CD1c-positive myeloid dendritic cell (primary cell): ENCODE results near the gene SPATA2L.
"Not testable (repeated sequence)": the region's sequence is repeated elsewhere in the genome, so short reads cannot be mapped to it uniquely, and the experiment has no call there.

ENCODE experiments used
- DNase-seq: peaks from one replicate; pipeline ENCODE4 v3.0.0-alpha.2; 2016; ENCODE audit errors: extremely low spot score

SPATA2L gene

DNA sequence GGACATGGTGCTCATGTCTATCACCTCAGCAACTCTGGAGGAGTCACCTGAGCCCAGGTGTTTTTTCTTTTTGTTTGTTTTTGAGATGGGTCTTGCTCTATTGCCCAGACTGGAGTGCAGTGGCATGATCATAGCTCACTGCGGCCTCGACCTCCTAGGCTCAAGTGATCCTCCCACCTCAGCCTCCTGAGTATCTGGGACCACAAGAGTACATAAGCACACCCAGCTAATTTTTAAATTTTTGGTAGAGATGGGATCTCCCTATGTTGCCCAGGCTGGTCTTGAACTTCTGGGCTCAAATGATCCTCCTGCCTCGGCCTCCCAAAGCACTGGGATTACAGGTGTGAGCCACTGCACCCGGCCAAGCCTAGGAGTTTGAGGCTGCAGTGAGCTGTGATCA lies 11.9 kb downstream of the SPATA2L start:
- not testable (repeated sequence) for DNase-seq

DNA sequence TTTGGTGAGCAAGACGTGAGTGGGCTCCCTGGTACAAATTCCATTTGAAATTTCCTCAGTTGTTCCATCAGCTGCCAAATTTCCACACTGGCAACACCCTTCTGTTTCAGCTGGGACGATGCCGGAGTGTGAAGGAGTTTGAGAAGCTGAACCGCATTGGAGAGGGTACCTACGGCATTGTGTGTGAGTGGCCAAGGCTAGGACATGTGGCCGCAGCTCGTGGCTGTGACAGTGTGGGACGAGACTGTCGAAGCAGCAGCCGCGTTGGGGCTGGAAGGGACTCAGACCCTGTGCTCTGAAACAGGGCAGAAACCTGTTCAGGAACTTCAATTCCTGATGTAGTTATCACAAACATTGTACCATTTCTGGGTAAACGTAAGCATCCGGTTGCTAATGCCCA lies 12.4 kb downstream of the SPATA2L start:
- DNase-seq = no peak

DNA sequence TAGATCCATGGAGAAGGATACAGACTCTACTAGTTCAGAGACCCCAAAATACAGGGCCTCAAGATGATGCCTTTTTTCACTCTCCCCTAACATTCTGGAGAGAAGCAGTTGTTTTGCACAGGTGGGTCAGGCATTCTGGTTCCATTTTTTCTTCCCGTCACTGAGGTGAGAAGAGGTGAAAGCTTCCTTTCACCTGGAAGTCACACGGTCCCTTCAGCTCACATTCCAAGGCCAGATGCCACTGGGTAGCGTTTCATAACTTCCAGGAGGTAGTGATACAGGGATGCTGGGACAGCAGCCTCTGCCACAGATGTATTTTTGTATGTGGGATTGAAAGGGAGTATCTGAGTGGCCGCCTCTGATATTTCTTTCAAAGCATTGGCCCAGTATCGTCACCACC lies 13.1 kb downstream of the SPATA2L start:
- DNase-seq = no peak

DNA sequence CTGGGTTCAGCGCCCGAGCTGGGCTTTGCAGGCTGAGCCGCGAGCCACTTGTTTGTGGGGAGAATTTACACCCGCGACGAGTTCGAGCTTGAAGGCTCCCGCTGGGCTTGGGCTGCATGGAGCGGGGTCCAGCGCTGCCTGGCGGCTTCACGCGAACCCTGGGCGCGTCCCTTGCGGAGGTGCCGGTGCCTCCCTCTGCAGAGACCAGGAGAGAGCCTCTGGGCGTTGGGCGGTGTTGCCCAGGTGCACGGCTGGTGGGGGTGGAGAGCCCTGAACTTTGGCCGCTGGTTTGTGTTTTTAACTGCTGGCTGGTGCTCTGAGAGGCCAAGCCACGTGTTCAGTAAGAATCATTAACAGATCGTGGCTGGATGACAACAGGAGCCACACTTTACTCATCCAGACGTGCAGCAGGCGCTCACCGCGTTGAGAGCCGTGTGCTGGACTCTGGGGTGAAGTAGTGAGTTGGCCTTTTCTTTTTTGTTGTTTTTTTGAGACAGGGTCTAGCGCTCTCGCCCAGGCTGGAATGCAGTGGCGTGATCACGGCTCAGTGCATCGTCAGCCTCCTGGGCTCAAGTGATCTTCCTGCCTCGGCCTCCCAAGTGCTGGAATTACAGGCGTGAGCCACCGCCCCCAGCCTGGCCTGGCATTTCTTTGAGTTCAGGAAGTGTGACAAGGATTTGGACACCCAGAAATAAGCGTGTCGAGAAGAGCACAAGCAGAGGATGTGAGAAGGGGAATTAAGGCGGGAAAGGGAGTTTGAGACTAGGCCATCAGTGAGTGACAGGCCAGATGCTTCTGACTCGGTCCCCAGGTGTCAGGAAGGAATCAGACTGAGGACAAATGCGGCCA lies 14.2 kb downstream of the SPATA2L start:
- DNase-seq = no peak

DNA sequence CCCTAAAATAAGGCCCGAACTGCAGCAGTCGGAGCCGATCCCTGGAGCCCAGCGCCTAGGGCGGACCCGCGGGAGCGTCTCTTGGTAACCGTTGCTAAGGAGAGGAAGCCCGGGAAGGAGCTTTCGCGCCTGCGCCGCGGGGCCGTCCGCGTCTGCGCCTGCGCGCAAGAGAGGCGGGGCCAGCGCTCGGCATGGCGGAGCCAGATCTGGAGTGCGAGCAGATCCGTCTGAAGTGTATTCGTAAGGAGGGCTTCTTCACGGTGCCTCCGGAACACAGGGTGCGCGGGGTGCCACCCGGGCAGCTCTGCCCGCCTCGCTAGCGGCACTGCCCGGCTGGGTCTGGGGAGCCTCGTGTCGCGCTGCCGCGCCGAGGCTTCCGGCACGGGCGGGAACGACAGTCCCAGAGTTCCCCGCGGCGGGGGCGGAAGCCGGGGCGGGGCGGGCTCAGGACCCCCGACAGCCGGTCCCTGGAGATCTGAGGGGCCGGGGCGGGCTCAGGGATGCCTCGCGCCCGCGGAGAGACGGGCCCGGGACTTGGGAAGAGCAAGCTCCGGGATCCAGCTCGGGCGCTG lies 14.9 kb downstream of the SPATA2L start, which contains the start of gene CDK10:
CDK10 (plus strand) TSS at position 170 of the 572 bp plus-strand sequence; CDS start at position 192, 22 bp downstream.
- DNase-seq = peak; percentile 97

DNA sequence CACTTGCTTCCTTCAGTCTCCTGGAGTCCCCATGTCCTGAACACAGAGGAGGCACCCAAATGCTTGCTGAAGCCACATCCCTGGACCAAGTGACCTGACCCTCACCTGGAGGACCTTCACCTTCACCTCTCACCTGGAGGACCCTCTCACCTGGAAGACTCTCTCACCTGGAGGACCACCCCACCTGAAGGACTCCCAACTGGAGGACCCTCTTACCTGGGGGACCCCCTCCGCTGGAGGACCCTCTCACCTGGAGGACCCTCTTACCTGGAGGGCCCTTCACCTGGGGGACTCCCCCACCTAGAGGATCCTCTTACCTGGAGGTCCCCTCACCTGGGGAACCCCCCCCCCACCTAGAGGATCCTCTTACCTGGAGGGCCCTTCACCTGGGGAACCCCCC lies 15.6 kb downstream of the SPATA2L start:
- DNase-seq = no peak

DNA sequence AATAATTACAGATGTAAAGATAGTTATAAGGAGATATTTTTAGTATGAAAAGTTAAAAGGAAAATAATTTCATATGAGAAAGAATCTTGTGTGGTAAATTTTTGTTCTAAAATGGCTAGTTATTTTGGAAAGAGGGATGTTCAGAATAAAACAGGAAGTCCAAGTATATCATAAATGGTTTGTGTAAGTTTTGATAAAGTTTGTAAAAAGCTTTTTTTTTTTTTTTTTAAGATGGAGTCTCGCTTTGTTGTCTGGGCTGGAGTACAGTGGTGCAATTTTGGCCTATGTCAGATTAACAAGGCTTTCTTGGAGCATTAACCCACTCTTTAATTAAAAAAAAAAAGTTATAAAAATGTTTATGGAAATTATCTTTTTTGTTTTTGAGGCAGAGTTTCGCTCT lies 23.2 kb downstream of the SPATA2L start:
- DNase-seq = no peak

DNA sequence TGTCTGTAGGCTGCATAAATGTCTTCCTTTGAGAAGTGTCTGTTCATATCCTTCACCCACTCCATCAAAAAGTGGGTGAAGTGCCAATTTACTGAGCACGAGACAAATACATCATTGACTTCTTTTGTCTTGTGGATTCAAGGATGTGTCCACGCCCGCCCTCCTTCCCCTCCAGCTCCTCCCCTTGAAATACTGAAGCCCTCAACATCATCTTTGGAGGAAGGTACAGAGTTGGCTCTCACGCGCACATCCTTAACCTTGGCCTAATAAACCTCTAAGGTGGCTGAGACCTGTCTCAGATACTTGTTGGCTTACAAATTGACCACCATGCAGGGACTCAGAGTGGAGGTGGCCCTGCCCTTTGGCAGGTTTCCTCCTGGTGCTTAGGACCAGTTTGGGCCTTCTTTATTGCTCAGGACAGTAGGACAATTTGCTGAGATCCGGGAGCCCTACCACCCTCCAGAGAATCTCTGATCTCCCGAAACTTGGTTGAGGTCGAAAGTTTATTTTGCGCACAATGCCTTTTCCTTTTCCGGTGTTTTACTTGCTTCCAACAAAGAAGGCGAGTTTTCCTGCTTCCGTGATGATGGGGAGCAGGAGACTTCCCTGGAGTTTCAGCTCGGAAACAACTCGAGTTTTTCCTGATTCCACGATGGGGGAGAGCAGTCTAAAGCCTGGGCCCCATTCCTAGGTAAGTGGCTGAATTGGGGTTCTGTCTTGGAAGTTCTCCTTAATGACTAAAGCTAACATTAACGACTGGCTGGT lies 29.1 kb downstream of the SPATA2L start:
- no peak for DNase-seq

DNA sequence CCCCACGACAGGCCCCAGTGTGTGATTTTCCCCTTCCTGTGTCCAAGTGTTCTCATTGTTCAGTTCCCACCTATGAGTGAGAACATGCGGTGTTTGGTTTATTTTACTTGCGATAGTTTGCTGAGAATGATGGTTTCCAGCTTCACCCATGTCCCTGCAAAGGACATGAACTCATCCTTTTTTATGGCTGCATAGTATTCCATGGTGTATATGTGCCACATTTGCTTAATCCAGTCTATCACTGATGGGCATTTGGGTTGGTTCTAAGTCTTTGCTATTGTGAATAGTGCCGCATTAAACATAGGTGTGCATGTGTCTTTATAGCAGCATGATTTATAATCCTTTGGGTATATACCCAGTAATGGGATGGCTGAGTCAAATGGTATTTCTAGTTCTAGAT lies 29.9 kb downstream of the SPATA2L start:
- not testable (repeated sequence) for DNase-seq

DNA sequence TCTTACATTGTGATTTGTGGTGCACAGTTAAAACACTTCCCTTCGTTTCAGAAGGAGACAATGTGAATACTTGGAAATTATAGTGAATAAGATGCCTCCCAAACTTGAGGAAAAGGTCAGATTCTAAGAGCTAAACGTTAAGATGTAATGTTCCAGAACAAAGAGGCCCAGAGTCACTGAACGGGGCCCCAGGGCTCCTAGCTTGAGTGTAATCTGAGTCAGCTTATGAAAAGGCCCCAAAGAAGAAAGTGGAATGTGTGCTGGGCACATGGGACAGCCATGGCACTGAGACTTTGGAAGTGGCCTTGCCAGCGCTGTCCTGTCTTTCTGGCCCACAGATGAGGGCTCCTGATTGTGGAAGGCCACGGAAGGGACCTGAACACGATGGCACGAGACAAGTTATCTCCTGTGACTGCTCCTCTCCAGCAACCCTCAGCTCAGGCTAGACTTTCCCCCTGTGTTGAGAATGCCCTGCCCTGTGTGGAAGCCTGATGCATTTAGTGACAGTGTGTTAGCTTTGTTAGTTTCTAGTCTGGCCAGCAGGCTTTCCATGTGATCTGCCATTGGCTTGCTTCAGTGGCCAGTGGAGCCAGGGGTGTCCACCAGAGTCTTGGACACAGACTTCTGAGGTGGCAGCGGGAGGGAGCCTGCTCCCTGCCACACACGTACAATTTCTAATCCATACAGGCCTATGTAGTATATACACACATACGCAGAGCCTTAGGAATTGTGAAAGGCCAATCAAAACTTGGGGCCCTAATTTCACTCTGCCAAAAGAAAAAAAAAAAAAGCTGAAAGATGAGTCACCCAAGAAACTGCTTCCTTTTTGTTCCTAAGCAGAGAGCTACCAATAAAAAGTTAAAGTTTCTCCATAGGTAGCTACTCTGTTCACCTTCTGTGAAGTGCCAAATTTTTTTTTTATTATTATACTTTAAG lies 30.7 kb downstream of the SPATA2L start:
- no peak for DNase-seq

DNA sequence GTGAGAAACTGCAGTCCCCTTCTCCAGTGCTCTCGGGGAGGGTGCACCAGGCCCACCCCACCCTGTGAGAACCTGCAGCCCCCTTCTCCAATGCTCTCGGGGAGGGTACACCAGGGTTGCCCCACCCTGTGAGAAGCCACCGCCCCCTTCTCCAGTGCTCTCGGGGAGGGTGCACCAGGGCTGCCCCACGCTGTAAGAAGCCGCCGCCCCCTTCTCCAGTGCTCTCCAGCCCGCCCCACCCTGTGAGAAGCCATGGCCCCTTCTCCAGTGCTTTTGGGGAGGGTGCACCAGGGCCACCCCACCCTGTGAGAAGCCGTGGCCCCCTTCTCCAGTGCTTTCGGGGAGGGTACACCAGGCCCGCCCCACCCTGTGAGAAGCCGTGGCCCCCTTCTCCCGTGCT lies 31.8 kb downstream of the SPATA2L start:
- no peak for DNase-seq

DNA sequence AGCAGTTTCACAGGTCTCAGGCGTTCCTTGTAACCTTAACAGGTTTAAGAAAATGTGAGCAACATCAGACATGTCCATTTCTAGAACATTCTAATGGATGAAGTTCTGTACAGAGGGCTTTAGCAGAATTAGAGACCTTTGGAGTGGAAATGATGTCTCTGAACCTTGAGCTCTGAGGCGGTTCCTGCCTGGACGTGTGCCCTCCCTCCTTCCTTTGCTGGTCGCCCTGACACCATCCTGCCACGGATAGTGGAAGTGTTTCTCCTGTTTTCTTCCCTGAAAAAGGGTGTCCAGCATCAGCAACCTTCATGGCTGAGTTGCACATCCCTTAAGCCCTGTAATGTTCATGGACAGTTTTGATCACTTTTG lies 32.7 kb downstream of the SPATA2L start:
- no peak for DNase-seq

DNA sequence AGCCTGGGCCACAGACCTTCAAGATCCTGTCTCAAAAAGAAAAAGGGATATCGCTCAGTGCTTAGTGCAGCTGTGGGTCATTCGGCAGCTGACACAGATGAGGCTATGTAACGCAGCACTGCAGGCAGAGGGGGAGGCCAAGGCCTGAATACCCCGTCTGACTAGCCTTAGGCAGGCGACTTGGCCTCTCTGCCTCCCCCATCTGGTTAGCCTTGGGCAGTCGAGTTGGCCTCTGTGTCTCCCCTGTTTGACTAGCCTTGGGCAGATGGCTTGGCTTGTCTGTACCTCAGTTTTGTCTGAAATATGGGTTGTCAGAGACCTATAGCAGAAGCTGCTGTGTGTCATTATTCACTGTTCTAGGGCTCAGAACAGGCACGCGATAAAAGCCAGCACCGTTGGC lies 33.9 kb downstream of the SPATA2L start:
- DNase-seq = no peak

DNA sequence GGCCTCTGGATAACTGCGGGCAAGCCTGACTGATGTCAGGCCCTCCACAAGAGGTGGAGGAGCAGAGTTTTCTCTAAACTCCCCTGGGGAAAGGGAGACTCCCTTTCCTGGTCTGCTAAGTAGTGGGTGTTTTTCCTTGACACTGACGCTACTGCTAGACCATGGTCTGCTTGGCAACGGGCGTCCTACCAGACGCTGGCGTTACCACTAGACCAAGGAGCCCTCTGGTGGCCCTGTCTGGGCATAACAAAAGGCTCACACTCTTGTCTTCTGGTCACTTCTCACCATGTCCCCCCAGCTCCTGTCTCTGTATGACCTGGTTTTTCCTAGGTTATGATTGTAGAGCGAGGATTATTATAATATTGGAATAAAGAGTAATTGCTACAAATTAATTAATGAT lies 34.5 kb downstream of the SPATA2L start:
- not testable (repeated sequence) for DNase-seq

DNA sequence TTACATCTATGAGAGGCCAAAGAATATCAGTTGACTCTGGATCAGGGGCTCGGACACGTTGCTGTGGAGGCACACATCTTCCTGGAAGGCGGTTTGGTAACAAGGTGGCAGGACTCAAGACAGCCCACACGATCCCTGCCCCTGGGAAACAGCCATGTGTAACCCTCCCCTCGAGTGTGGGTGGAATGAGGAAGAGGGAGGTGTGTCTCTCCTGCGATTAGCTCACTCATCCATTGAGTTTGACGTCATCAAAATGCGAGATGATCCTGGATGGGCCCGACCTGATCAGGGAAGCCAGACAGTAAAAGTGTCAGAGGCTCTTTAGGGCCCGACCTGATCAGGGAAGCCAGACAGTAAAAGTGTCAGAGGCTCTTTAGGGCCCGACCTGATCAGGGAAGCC lies 37.3 kb downstream of the SPATA2L start:
- DNase-seq = not testable (repeated sequence)

DNA sequence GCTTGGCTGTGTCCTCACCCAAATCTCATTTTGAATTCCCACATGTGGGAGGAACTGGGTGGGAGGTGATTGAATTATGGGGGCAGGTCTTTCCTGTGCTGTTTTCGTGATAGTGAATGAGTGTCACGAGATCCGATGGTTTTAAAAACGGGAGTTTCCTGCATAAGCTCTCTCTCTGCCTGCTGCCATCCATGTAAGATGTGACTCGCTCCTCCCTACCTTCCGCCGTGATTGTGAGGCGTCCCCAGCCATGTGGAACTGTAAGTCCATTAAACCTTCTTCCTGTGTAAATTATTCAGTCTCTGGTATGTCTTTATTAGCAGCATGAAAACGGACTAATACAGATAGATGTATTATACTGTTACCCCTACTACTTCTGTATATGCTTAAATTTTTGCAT lies 40.3 kb downstream of the SPATA2L start:
- DNase-seq = no peak

DNA sequence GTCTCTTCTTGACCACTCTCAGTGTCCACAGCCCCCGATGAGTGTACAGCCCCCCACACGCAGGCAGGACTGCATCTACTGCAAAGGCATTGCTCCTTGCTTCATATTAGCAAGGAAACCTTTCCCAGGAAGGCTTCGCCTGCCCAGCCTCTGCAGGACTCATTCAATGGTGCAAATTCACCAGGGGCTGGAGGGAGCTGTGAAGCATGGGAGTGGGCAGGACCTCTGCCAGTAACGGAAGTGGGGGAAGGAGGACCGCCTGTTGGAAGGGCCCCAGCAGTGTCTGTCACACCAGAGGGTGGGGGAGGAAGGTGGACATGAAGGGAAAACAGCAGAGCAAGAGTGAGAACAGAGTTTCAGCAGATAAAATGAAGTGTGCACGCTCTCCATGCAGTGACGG lies 41.4 kb downstream of the SPATA2L start:
- DNase-seq = no peak

DNA sequence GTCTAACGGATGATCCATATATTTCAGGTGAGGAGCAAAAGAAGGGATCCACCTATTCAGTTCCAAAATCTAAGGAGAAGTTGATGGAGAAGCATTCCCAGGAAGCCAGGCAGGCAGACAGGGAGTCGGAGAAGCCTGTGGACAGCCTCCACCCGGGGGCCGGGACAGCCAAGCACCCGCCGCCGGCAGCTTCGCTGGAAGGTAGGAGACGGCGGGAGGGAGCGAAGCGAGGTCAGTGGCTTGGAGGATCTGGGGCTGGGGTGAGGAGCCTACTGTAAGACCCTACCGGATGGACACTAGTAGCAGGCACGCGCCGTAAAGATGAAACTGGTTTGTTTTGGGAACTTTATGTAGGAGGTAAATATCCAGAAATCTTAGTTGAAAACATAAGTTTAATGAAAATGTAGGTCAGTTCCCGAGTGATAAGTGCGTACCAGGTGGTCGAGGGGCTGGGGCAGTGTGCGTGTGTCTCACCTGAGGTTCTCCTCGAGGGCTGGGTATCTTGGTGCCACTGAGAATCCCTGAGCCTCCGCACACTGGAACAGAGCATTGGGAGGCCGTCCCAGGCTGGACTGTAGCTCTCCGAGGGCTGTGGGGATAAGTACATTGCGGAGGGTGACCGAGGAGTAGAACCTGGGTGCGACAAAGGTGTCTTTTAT lies 43.2 kb downstream of the SPATA2L start:
- no peak for DNase-seq

DNA sequence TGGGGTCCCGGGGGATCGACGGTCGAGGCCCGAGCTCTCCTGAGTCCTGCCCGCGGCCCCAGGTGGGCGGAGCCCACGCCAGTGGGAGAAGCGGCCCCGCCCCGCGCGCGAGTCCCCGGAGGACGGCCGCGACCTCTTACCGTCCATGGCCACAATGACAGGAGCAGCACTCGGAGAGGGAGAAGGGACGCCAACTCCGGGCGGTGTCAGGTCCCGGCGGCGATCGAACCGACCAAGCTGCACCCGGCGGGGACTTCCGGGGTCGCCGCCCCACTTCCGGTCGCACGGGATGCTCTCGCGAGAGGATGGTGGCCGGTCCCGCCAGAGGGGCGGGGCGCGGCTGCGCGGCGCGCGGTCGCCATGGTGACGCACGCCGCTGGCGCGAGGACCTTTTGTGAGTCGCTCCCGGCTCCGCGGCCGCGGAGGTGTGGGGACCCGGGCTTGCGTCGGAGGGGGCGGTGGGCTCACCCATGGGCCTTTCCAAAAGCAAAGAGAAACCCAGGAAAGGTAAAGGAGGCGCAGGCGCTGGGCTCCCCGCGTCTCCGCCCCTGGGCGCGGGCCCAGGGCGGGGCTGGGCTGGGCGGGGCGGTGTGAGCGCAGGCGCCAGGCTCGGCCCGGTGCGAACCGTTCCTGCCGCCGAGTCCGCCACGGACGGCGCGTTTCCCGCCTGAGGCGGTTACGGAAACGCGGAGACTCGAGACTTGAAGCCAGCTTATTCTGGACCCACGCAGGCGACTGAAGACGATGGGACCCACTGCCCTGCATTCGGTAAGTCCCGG lies 43.9 kb downstream of the SPATA2L start, which contains the start of the genes CHMP1A and SPATA33:
CHMP1A (minus strand) TSS at position 267 of the 779 bp plus-strand sequence; CDS start at position 147, 120 bp downstream.
SPATA33 (plus strand) TSS at position 395 of the 779 bp plus-strand sequence; CDS start at position 471, 76 bp downstream.
- DNase-seq = peak; percentile 95
